Measurements from ENCODE around the gene LRRC28. TPM values are rescaled to one million over a fixed set of nuclear protein-coding genes. Genes with fewer than 3 reads are reported as not detected.

Gene LRRC28
- total and polyA plus RNA-seq, 2 of the 4 experiments (the other 2 are of a cell fraction) = 12.7 to 21.1 TPM

DNA sequence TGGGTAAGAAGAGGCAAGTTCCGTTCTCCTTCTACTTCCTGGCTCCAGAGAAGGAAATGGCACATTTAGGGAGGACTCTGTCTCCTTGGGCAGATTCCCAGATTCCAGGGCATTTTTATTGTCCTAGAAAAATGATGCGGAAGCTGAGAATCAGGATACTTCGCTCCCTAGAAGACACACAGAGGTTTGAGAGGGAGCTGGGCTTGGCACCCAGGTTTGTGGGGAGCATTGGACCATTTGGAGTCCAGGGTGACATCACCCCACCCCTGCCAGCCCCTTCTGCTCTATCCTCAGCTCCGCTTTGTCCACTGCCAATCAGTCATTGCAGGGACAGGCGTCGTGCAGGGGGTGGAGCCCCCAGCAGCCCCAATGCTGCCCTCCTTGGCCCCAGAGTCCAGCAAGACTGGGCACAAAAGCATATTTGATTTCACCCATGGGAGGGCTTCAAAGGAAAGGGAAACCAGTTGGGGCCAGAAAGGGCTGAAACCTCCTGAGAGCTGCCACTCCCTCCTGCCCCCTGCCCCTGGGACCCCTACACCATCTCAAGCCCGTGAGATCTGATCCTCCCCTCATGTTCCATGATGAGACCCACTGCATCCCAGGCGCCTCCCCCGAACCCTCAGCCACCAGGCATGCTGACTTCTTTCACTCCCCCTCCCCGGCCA, 184.7 kb downstream of the LRRC28 start:
- Histone ChIP-seq H3K14ac (replicated peaks; ENCODE audit: low read depth, low read length) (no peak overlapping the region), H3K79me1 (ENCODE audit: low read depth in 1 of 2, low read length in 2 of 2) (no peaks in the 10 kb centered on the region), H2AK5ac (ENCODE audit: low read depth, low read length) (no peak overlapping the region), H3K4me1 (ENCODE audit: control insufficient read depth, insufficient read depth, low read length) (peaks cover 4% of the 10 kb centered on the region; the same call in 1 of the 2 replicates), H3K18ac (ENCODE audit: low read depth, low read length) (no peak overlapping the region), H3K4ac (ENCODE audit: low read depth, low read length) (no peak overlapping the region), H2AK9ac (replicated peaks; ENCODE audit: low read depth, low read length, poor library complexity) (no peak overlapping the region), H3K9me3 (ENCODE audit: control insufficient read depth, insufficient read depth, low read length) (no peaks in the 10 kb centered on the region), H2BK120ac (ENCODE audit: low read depth, low read length) (no peak overlapping the region), H4K5ac (ENCODE audit: low read depth, low read length) (no peak overlapping the region), H3K56ac (ENCODE audit: extremely low read depth, insufficient read depth, low read length) (no peak overlapping the region), H3K4me3 (ENCODE audit: insufficient read depth, low read depth, low read length) (no peak overlapping the region), H4K20me1 (ENCODE audit: insufficient read depth, low read length) (no peaks in the 10 kb centered on the region), H3K9me1 (ENCODE audit: insufficient read depth, low read length) (0 out of 2 replicates have a peak, but pooled peaks cover 5% of the 10 kb centered on the region), H4K91ac (ENCODE audit: insufficient read depth, low read depth, low read length) (no peak overlapping the region), H4K8ac (ENCODE audit: low read depth in 2 of 2, low read length in 2 of 2) (no peak overlapping the region), H2BK15ac (ENCODE audit: low read depth, low read length) (no peak overlapping the region), H3K27me3 (ENCODE audit: control insufficient read depth, insufficient read depth, low read length) (0 out of 2 replicates have a peak, but pooled peaks cover 2% of the 10 kb centered on the region), H2AFZ (replicated peaks; ENCODE audit: low read length, poor library complexity) (no peak overlapping the region), H3K9ac (ENCODE audit: low read depth, low read length) (no peak overlapping the region), H3K36me3 (ENCODE audit: control insufficient read depth, insufficient read depth, low read length) (no peaks in the 10 kb centered on the region), H2BK5ac (ENCODE audit: low read depth, low read length, poor library complexity, severe bottlenecking) (no peak overlapping the region), H3K4me2 (ENCODE audit: low read depth, low read length) (no peak overlapping the region), H3K23ac (ENCODE audit: low read depth, low read length) (no peak overlapping the region), H2BK20ac (ENCODE audit: low read depth, low read length) (no peak overlapping the region), H3K27ac (ENCODE audit: insufficient read depth, low read length) (no peak overlapping the region)
- ChIA-PET CTCF (no interaction called here), POLR2A (ENCODE audit: unreplicated experiment) (no interaction called here)
- WGBS, 2 experiments (ENCODE audit: extremely low coverage in 2 of 2, insufficient read length in 1 of 2) = 83% methylated on average over 1 of the region's 10 CpGs; no CpG with 5 or more reads in 1 of the 2 experiments
- in situ Hi-C loops (cut with MboI; ENCODE audit: low sequenced_read_pairs) (no loop called here), intact Hi-C loops (cut with micrococcal nuclease) (no loop called here), dilution Hi-C loops (cut with HindIII; ENCODE audit: low sequenced_read_pairs, unreplicated experiment) (no loop called here)
- TF ChIP-seq POLR2A (IDR thresholded peaks at IDR 0.05; ENCODE audit: low read depth, low read length) = no peak
- no peak for TF ChIP-seq FOS (IDR thresholded peaks at IDR 0.05; ENCODE audit: low read depth, low read length)
- TF ChIP-seq RCOR1 (IDR thresholded peaks at IDR 0.05; ENCODE audit: insufficient replicate concordance, low read length) = no peak
- TF ChIP-seq, protein P1, sequence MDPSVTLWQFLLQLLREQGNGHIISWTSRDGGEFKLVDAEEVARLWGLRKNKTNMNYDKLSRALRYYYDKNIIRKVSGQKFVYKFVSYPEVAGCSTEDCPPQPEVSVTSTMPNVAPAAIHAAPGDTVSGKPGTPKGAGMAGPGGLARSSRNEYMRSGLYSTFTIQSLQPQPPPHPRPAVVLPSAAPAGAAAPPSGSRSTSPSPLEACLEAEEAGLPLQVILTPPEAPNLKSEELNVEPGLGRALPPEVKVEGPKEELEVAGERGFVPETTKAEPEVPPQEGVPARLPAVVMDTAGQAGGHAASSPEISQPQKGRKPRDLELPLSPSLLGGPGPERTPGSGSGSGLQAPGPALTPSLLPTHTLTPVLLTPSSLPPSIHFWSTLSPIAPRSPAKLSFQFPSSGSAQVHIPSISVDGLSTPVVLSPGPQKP (IDR thresholded peaks at IDR 0.05; ENCODE audit: borderline replicate concordance, low read depth, low read length) = no peak
- TF ChIP-seq, protein P2, sequence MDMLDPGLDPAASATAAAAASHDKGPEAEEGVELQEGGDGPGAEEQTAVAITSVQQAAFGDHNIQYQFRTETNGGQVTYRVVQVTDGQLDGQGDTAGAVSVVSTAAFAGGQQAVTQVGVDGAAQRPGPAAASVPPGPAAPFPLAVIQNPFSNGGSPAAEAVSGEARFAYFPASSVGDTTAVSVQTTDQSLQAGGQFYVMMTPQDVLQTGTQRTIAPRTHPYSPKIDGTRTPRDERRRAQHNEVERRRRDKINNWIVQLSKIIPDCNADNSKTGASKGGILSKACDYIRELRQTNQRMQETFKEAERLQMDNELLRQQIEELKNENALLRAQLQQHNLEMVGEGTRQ (IDR thresholded peaks at IDR 0.05; ENCODE audit: low read depth, low read length) = no peak
- TF ChIP-seq CEBPB (IDR thresholded peaks at IDR 0.05; ENCODE audit: low read depth, low read length) = no peak
- no peak for TF ChIP-seq MXI1 (IDR thresholded peaks at IDR 0.05; ENCODE audit: borderline replicate concordance, low read depth, low read length)
- no peak for TF ChIP-seq SMC3 (IDR thresholded peaks at IDR 0.05; ENCODE audit: low read depth, low read length)
- no peak for TF ChIP-seq MAFK (IDR thresholded peaks at IDR 0.05; ENCODE audit: low read depth, low read length)
- no peak for TF ChIP-seq RFX5 (IDR thresholded peaks at IDR 0.05; ENCODE audit: low read depth, low read length)
- no peak for ATAC-seq (ENCODE audit: low read depth)
- BruUV-seq (replicated peaks) = no TSS peak
- DNase-seq = no peak
